GM12878 (cell line): ENCODE data around the gene ZNF83.

ENCODE experiments used
- GABPA ChIP-seq: IDR thresholded peaks from 2 replicates; pipeline ENCODE4 v1.6.1; 2014; ENCODE audit warnings: antibody characterized with exemption, low read depth, mild to moderate bottlenecking, inconsistent platforms
- TAF1 ChIP-seq: IDR thresholded peaks from 2 replicates; pipeline ENCODE4 v1.6.1; 2011; ENCODE audit warnings: mild to moderate bottlenecking, low read depth, low read length, borderline replicate concordance
- ZNF217 ChIP-seq: fragments of 450-650 bp; IDR thresholded peaks from 2 replicates; pipeline ENCODE4 v1.6.1; 2017; ENCODE audit warnings: antibody characterized with exemption, mild to moderate bottlenecking
- TF ChIP-seq, protein P1 (sequence below), 3 experiments: IDR thresholded peaks in 2 of 3; conservative IDR thresholded peaks in 1 of 3; 2 replicates each; pipeline ENCODE4 v1.5.1; 2011; ENCODE audit warnings: low read depth in 3 of 3, low read length in 3 of 3, mild to moderate bottlenecking in 3 of 3, control low read depth in 2 of 3, moderate library complexity in 2 of 3, inconsistent platforms in 1 of 3, mixed read lengths in 1 of 3; ENCODE audit not compliant: control insufficient read depth in 2 of 3, insufficient read depth in 1 of 3; ENCODE audit errors: extremely low read depth in 1 of 3

DNA sequence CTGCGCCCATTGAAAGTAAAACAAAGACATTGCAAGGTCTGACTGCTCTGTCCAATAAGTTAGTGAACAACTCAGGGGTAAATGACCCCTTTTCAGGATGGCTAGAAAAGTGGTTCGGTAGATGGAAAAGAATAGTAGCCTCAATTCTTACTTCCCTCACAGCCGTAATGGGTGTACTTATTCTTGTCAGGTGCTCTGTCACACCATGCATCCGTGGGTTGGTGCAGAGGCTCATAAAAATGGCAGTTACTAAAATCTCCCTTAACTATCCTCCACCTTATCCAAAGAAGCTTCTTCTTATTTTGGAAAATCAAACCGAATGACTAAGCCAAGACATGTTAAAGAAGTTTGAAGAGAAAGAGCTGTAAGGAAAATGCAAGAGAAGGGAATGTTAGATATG is 31.4 kb upstream of the ZNF83 start:
- no peak for TF ChIP-seq GABPA
- TF ChIP-seq, protein P1, sequence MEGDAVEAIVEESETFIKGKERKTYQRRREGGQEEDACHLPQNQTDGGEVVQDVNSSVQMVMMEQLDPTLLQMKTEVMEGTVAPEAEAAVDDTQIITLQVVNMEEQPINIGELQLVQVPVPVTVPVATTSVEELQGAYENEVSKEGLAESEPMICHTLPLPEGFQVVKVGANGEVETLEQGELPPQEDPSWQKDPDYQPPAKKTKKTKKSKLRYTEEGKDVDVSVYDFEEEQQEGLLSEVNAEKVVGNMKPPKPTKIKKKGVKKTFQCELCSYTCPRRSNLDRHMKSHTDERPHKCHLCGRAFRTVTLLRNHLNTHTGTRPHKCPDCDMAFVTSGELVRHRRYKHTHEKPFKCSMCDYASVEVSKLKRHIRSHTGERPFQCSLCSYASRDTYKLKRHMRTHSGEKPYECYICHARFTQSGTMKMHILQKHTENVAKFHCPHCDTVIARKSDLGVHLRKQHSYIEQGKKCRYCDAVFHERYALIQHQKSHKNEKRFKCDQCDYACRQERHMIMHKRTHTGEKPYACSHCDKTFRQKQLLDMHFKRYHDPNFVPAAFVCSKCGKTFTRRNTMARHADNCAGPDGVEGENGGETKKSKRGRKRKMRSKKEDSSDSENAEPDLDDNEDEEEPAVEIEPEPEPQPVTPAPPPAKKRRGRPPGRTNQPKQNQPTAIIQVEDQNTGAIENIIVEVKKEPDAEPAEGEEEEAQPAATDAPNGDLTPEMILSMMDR (IDR thresholded peaks at IDR 0.05 in 2 of 3, conservative IDR thresholded peaks at IDR 0.05 in 1 of 3; ENCODE audit: control insufficient read depth in 2 of 3, extremely low read depth in 1 of 3, insufficient read depth in 1 of 3, low read depth in 3 of 3, low read length in 3 of 3): no peak
- TF ChIP-seq ZNF217: no peak
- no peak for TF ChIP-seq TAF1
